HepG2 (cell line): ENCODE results near the gene TPBG. TPM values are rescaled to one million over a fixed set of nuclear protein-coding genes. Genes with fewer than 3 reads are reported as not detected.

Source experiments
- ATAC-seq: fragments of 200-7000 bp; cut with Tn5 transposase; 3 replicates; pipeline ENCODE4 v1.9.1; 2020; ENCODE audit warnings: mild to moderate bottlenecking, moderate library complexity
- BruUV-seq: library from RNA; stranded (reverse); fragments of 400-500 nt; replicated peaks from 2 replicates; lab custom pipeline; 2021; lab: Mats Ljungman, UMichigan
- CTCF ChIA-PET: fragments of 300-600 bp; formaldehyde crosslinking; extraction: SDS; loops from one replicate; lab custom pipeline; 2021; ENCODE audit warnings: low total read pairs, inconsistent platforms, low intra/inter-chr PET ratio; lab: Yijun Ruan, JAX
- POLR2A ChIA-PET: fragments of 350-600 bp; sonication (Branson Sonifier 250); formaldehyde crosslinking; loops from one replicate; lab custom pipeline; 2020; ENCODE audit warnings: antibody characterized with exemption, inconsistent platforms; lab: Yijun Ruan, JAX
- DNase-seq: peaks from one replicate; pipeline ENCODE4 v3.0.0-alpha.2; 2015; ENCODE audit warnings: low spot score
- FAIRE-seq: peaks from 3 replicates; lab custom pipeline; 2011; peaks lifted over from hg19 to GRCh38; lab: Jason Lieb, UNC
- H2AFZ ChIP-seq: one replicate; pipeline ENCODE4 v1.6.1; 2011; ENCODE audit warnings: low read length, inconsistent platforms
- H3K27ac ChIP-seq: fragments of 300-600 bp; 3 replicates; pipeline ENCODE4 v1.8.0; 2011; ENCODE audit warnings: mixed run types, mild to moderate bottlenecking, mixed read lengths, low read length, inconsistent platforms; ENCODE audit not compliant: insufficient read depth; ENCODE audit errors: extremely low read length
- H3K27me3 ChIP-seq, 2 experiments: fragments of 200-600 bp in 1 of 2; 2 replicates in 1 of 2; 3 replicates in 1 of 2; pipeline versions ENCODE4 v1.6.0 to v1.8.0; 2011; ENCODE audit warnings: low read length in 2 of 2, mild to moderate bottlenecking in 2 of 2, moderate library complexity in 2 of 2, inconsistent platforms in 1 of 2; ENCODE audit not compliant: insufficient read depth in 2 of 2, control insufficient read depth in 1 of 2
- H3K36me3 ChIP-seq, 2 experiments: fragments of 200-600 bp in 1 of 2; replicated peaks in 1 of 2; 2 replicates in 1 of 2; 3 replicates in 1 of 2; pipeline versions ENCODE4 v1.5.1 to v1.8.0; 2011; ENCODE audit warnings: low read length in 2 of 2, inconsistent platforms in 1 of 2; ENCODE audit not compliant: insufficient read depth in 2 of 2, control insufficient read depth in 1 of 2
- H3K4me1 ChIP-seq: 2 replicates; pipeline ENCODE4 v1.5.1; 2012; ENCODE audit warnings: low read length, inconsistent platforms; ENCODE audit not compliant: insufficient read depth
- H3K4me2 ChIP-seq: 2 replicates; pipeline ENCODE4 v1.6.0; 2011; ENCODE audit warnings: low read depth, low read length, inconsistent platforms
- H3K4me3 ChIP-seq, 3 experiments: fragments of 200-600 bp in 1 of 3; sonication (generic), shearing (Covaris generic) in 1 of 3; replicated peaks in 1 of 3; 2 replicates each; pipeline ENCODE4 v1.5.1; 2011 to 2016; ENCODE audit warnings: low read length in 3 of 3, inconsistent platforms in 2 of 3, low read depth in 2 of 3, mild to moderate bottlenecking in 2 of 3, control low read depth in 1 of 3, mixed read lengths in 1 of 3; ENCODE audit not compliant: insufficient read depth in 1 of 3
- H3K79me2 ChIP-seq: one replicate; pipeline ENCODE4 v1.6.1; 2011; ENCODE audit warnings: low read length, inconsistent platforms; ENCODE audit not compliant: insufficient read depth
- H3K9ac ChIP-seq: 2 replicates; pipeline ENCODE4 v1.6.0; 2011; ENCODE audit warnings: mild to moderate bottlenecking, low read depth, low read length, inconsistent platforms; ENCODE audit not compliant: insufficient read depth
- H3K9me3 ChIP-seq: 2 replicates; pipeline ENCODE4 v1.5.1; 2012; ENCODE audit warnings: mild to moderate bottlenecking, low read length
- H4K20me1 ChIP-seq: 2 replicates; pipeline ENCODE4 v1.6.0; 2011; ENCODE audit warnings: inconsistent platforms, mild to moderate bottlenecking, low read length, moderate library complexity; ENCODE audit not compliant: insufficient read depth
- ASH2L ChIP-seq: fragments of 300-600, 200-600 bp; sonication (generic); IDR thresholded peaks from 2 replicates; pipeline ENCODE4 v1.7.0; 2017; ENCODE audit warnings: low read depth, mild to moderate bottlenecking, moderate library complexity, mixed read lengths, low read length; ENCODE audit not compliant: insufficient read length
- CREM ChIP-seq, 2 experiments: sonication (generic) in 1 of 2; formaldehyde crosslinking in 1 of 2; IDR thresholded peaks; 2 replicates each; pipeline versions ENCODE4 v1.4.0 to v1.6.1; 2016 to 2020; ENCODE audit warnings: antibody characterized with exemption in 1 of 2, mild to moderate bottlenecking in 1 of 2, missing genetic modification reagents in 1 of 2
- GABPA ChIP-seq, 2 experiments: IDR thresholded peaks; 2 replicates each; pipeline ENCODE4 v1.6.1; 2011 to 2016; ENCODE audit warnings: low read depth in 2 of 2, low read length in 1 of 2, missing biosample characterization in 1 of 2, missing genetic modification characterization in 1 of 2
- HES4 ChIP-seq: sonication (generic); formaldehyde crosslinking; IDR thresholded peaks from 2 replicates; pipeline ENCODE4 v1.9.0; 2021; ENCODE audit warnings: mild to moderate bottlenecking, missing genetic modification reagents, borderline replicate concordance
- MTERF4 ChIP-seq: sonication (generic); formaldehyde crosslinking; IDR thresholded peaks from 2 replicates; pipeline ENCODE4 v1.8.0; 2023; ENCODE audit warnings: mild to moderate bottlenecking, missing genetic modification reagents
- NCOA5 ChIP-seq: sonication (generic); formaldehyde crosslinking; IDR thresholded peaks from 2 replicates; pipeline ENCODE4 v1.4.0; 2020; ENCODE audit warnings: missing genetic modification reagents
- PHF21A ChIP-seq: sonication (generic); formaldehyde crosslinking; IDR thresholded peaks from 2 replicates; pipeline ENCODE4 v1.5.0; 2020; ENCODE audit warnings: mild to moderate bottlenecking, missing genetic modification reagents
- SP140L ChIP-seq: sonication (generic); formaldehyde crosslinking; IDR thresholded peaks from 2 replicates; pipeline ENCODE4 v1.4.0; 2020; ENCODE audit warnings: missing genetic modification reagents, borderline replicate concordance
- ZNF124 ChIP-seq: sonication (generic); formaldehyde crosslinking; IDR thresholded peaks from 2 replicates; pipeline ENCODE4 v1.4.0; 2020; ENCODE audit warnings: missing genetic modification reagents
- ZNF713 ChIP-seq: sonication (generic); formaldehyde crosslinking; IDR thresholded peaks from 2 replicates; pipeline ENCODE4 v1.4.0; 2020; ENCODE audit warnings: mild to moderate bottlenecking, missing genetic modification reagents
- ZNF781 ChIP-seq: sonication (generic); formaldehyde crosslinking; IDR thresholded peaks from 2 replicates; pipeline ENCODE4 v1.5.1; 2020; ENCODE audit warnings: borderline replicate concordance, mild to moderate bottlenecking, missing genetic modification reagents; ENCODE audit errors: not compliant biosample characterization
- WGBS: methylation state at CpG from one replicate; pipeline ENCODE4 v1.1.6; 2017; ENCODE audit warnings: low lambda C conversion rate; 5-methylcytosine and 5-hydroxymethylcytosine counted together
- in situ Hi-C: cut with HindIII; loops from 2 replicates; pipeline ENCODE4 v1.10.0; 2017; ENCODE audit warnings: low pct_unique_long_range_greater_than_20kb; ENCODE audit not compliant: extremely low pct_ligation_motif_present
- intact Hi-C: fragments of 100-400 bp; cut with micrococcal nuclease; formaldehyde crosslinking; loops from one replicate; pipeline ENCODE4 v1.10.0; 2022; ENCODE audit not compliant: unreplicated experiment
- polyA plus RNA-seq, 8 experiments: library from polyadenylated mRNA; depleted of rRNA in 3 of 8; stranded (reverse) in 7 of 8; unstranded in 1 of 8; fragments of >200 nt; fragmentation: Illumina TruSeq in 4 of 8; extraction: Trizol in 4 of 8; gene quantifications; 2 replicates each; pipeline versions ENCODE4 v1.2.1 to v1.2.3, GENCODE V29; 2011 to 2016; ENCODE audit warnings: low read depth in 4 of 8, missing spikeins in 1 of 8, mixed read lengths in 1 of 8; ENCODE audit not compliant: insufficient read depth in 1 of 8
- total RNA-seq, 5 experiments: library from RNA; depleted of rRNA; stranded (reverse); fragments of >200 nt; fragmentation: Illumina TruSeq; extraction: Trizol; gene quantifications; 2 replicates each; pipeline ENCODE4 v1.2.3, GENCODE V29; 2016; ENCODE audit warnings: low read depth in 1 of 5
- TF ChIP-seq, protein P1 (sequence below): sonication (generic); formaldehyde crosslinking; IDR thresholded peaks from 2 replicates; pipeline ENCODE4 v1.4.0; 2020; ENCODE audit warnings: missing genetic modification reagents

TPBG gene
- total and polyA plus RNA-seq, 2 of the 13 experiments (the other 11 are each of a cell fraction or from before 2014, with no cell fraction given): 0.73 to 0.75 TPM

DNA sequence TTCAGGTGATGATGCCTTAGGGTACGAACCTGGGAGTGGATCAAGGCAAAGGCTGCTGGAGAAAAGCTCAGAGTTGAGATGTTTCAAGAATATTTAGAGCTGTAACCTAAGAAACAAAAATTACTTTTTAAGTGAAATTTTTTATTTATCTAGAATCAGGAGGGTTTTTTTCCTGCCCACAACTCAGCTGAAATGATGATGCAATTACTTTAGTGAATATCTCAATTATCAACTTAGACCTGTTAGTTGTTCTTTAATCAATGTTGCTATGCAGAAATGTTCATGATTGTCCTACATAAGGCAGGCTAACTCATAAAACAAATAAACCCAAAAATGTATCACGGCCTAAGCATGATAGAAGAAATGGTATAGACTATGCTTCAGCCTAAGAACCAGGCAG is 50.3 kb downstream of the TPBG start:
- H4K20me1 ChIP-seq: no peaks in the 10 kb centered on the region
- no peak for ATAC-seq
- no TSS peak for BruUV-seq
- WGBS: 3% methylated on average over 2 of the region's 2 CpGs
- no peak overlapping the region for H3K4me2 ChIP-seq
- no peak overlapping the region for H3K27ac ChIP-seq
- H3K36me3 ChIP-seq: no peaks in the 10 kb centered on the region
- in situ Hi-C loops: no loop called here
- H3K9ac ChIP-seq: no peak overlapping the region
- H3K4me1 ChIP-seq: no peaks in the 10 kb centered on the region
- intact Hi-C loops: no loop called here
- no peaks in the 10 kb centered on the region for H3K9me3 ChIP-seq
- H3K4me3 ChIP-seq: no peak overlapping the region
- CTCF ChIA-PET: no interaction called here
- peaks cover 0 to 1% of the 10 kb centered on the region in 2 experiments; a peak in 1 of 5 replicates for H3K27me3 ChIP-seq
- no peak for DNase-seq
- no peak overlapping the region for H2AFZ ChIP-seq
- POLR2A ChIA-PET: no interaction called here
- no peak for TF ChIP-seq GABPA (IDR thresholded peaks at IDR 0.05; ENCODE audit: low read depth, low read length)
- no peak for TF ChIP-seq GABPA (CRISPR knock-in tag; IDR thresholded peaks at IDR 0.05; ENCODE audit: low read depth)
- TF ChIP-seq ZNF124 (CRISPR knock-in tag): no peak
- no peak for TF ChIP-seq CREM (IDR thresholded peaks at IDR 0.05)
- no peak for TF ChIP-seq CREM (CRISPR knock-in tag; IDR thresholded peaks at IDR 0.05)
- no peak for TF ChIP-seq ZNF781 (CRISPR knock-in tag)
- no peak for TF ChIP-seq PHF21A (CRISPR knock-in tag)
- TF ChIP-seq, protein P1, sequence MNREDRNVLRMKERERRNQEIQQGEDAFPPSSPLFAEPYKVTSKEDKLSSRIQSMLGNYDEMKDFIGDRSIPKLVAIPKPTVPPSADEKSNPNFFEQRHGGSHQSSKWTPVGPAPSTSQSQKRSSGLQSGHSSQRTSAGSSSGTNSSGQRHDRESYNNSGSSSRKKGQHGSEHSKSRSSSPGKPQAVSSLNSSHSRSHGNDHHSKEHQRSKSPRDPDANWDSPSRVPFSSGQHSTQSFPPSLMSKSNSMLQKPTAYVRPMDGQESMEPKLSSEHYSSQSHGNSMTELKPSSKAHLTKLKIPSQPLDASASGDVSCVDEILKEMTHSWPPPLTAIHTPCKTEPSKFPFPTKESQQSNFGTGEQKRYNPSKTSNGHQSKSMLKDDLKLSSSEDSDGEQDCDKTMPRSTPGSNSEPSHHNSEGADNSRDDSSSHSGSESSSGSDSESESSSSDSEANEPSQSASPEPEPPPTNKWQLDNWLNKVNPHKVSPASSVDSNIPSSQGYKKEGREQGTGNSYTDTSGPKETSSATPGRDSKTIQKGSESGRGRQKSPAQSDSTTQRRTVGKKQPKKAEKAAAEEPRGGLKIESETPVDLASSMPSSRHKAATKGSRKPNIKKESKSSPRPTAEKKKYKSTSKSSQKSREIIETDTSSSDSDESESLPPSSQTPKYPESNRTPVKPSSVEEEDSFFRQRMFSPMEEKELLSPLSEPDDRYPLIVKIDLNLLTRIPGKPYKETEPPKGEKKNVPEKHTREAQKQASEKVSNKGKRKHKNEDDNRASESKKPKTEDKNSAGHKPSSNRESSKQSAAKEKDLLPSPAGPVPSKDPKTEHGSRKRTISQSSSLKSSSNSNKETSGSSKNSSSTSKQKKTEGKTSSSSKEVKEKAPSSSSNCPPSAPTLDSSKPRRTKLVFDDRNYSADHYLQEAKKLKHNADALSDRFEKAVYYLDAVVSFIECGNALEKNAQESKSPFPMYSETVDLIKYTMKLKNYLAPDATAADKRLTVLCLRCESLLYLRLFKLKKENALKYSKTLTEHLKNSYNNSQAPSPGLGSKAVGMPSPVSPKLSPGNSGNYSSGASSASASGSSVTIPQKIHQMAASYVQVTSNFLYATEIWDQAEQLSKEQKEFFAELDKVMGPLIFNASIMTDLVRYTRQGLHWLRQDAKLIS (CRISPR knock-in tag): no peak
- no peak for TF ChIP-seq MTERF4
- no peak for TF ChIP-seq NCOA5
- no peak for TF ChIP-seq SP140L (CRISPR knock-in tag)
- no peak for TF ChIP-seq ASH2L
- no peak for TF ChIP-seq HES4 (CRISPR knock-in tag)
- no peak for TF ChIP-seq ZNF713 (CRISPR knock-in tag)
- no peak for FAIRE-seq
- H3K79me2 ChIP-seq: no peaks in the 10 kb centered on the region
